Lower leg skin (tissue), 3 donors: ENCODE results near the gene DVL3.

ENCODE experiments used
- CTCF ChIP-seq, 3 donors: fragments of 450-650 bp; IDR thresholded peaks; one replicate each; pipeline ENCODE4 v1.5.1; 2016; ENCODE audit warnings: antibody characterized with exemption in 3 of 3, mild to moderate bottlenecking in 3 of 3, moderate library complexity in 2 of 3
- POLR2A ChIP-seq, 2 donors: fragments of 450-650 bp; IDR thresholded peaks; one replicate each; pipeline ENCODE4 v1.6.1; 2016 to 2017; ENCODE audit warnings: antibody characterized with exemption in 2 of 2, mild to moderate bottlenecking in 1 of 2, moderate library complexity in 1 of 2

DNA sequence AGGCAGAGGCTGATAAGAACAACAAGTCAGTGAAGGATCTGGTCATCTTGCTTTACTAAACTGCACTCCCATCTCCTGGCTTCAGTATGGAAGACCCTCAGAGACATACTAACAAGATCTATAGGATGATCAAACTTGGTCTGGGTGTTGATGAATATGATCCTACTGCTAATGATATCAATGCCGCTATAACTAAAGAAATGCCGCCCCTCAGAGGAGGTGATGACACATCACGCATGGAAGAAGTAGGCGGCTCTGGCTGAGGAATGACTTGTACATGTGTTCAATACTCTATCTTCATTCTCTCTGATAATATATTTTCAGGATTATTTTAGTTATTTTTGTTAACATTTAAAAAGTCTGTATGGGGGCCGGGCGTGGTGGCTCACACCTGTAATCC, 37.5 kb upstream of the DVL3 start:
- no peak for TF ChIP-seq CTCF (IDR thresholded peaks at IDR 0.05)
- no peak for TF ChIP-seq POLR2A (IDR thresholded peaks at IDR 0.05)
